HepG2 (cell line): Measurements from ENCODE around the gene ZMYND8.

ENCODE experiments used
- ATF6 ChIP-seq: sonication (generic); formaldehyde crosslinking; conservative IDR thresholded peaks from 2 replicates; pipeline ENCODE4 v1.4.0; 2020; ENCODE audit warnings: missing genetic modification reagents
- CTCF ChIP-seq: sonication (generic); formaldehyde crosslinking; IDR thresholded peaks from 2 replicates; pipeline ENCODE4 v1.5.0; 2020; ENCODE audit warnings: mild to moderate bottlenecking, missing genetic modification reagents, moderate library complexity
- FOXO1 ChIP-seq: sonication (generic); formaldehyde crosslinking; IDR thresholded peaks from 2 replicates; pipeline ENCODE4 v1.4.0; 2020; ENCODE audit warnings: missing genetic modification reagents
- GATAD2A ChIP-seq: IDR thresholded peaks from 2 replicates; pipeline ENCODE4 v1.6.1; 2016
- ISL2 ChIP-seq: sonication (generic); formaldehyde crosslinking; IDR thresholded peaks from 2 replicates; pipeline ENCODE4 v1.5.0; 2020; ENCODE audit warnings: missing genetic modification reagents
- MXI1 ChIP-seq: IDR thresholded peaks from 3 replicates; pipeline ENCODE4 v1.6.1; 2012; ENCODE audit warnings: low read depth, low read length, inconsistent platforms, borderline replicate concordance
- POLR2AphosphoS5 ChIP-seq: IDR thresholded peaks from 2 replicates; pipeline ENCODE4 v1.6.1; 2012; ENCODE audit warnings: low read depth, low read length
- REST ChIP-seq, 2 experiments: IDR thresholded peaks; 2 replicates each; pipeline ENCODE4 v1.6.1; 2011 to 2012; ENCODE audit warnings: low read length in 2 of 2, borderline replicate concordance in 1 of 2, low read depth in 1 of 2, mild to moderate bottlenecking in 1 of 2, moderate library complexity in 1 of 2
- RNF2 ChIP-seq: fragments of 450-650 bp; conservative IDR thresholded peaks from 2 replicates; pipeline ENCODE4 v1.6.1; 2016; ENCODE audit warnings: low read depth
- ZNF275 ChIP-seq: sonication (generic); formaldehyde crosslinking; IDR thresholded peaks from 2 replicates; pipeline ENCODE4 v1.8.0; 2022; ENCODE audit warnings: missing genetic modification reagents, mild to moderate bottlenecking, inconsistent platforms, borderline replicate concordance
- ZNF546 ChIP-seq: sonication (generic); formaldehyde crosslinking; conservative IDR thresholded peaks from 2 replicates; pipeline ENCODE4 v1.8.1; 2023; ENCODE audit warnings: mild to moderate bottlenecking, missing genetic modification reagents
- ZNF7 ChIP-seq: IDR thresholded peaks from 2 replicates; pipeline ENCODE4 v1.6.1; 2016; ENCODE audit warnings: missing biosample characterization, missing genetic modification reagents
- ZNF740 ChIP-seq: sonication (generic); formaldehyde crosslinking; IDR thresholded peaks from 2 replicates; pipeline ENCODE4 v1.4.0; 2020; ENCODE audit warnings: missing genetic modification reagents

DNA sequence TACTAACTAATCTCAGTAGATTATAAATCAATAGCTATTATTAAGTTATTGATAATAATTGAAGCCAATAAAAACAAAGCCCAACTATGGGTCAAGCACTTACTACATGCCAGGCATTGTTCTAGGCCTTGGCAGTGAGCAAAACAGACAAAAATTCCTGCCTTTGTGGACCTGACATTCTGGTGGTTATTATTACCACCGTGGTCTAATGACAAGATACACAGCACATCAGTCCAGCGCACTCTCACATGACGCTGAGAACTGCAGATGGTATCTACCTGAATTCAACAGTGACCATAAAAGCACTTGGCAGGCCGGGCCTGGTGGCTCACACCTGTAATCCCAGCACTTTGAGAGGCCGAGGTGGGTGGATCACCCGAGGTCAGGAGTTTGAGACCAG is 121.4 kb downstream of the ZMYND8 start:
- TF ChIP-seq ZNF546 (CRISPR knock-in tag) (no peak), REST (IDR thresholded peaks at IDR 0.05; ENCODE audit: borderline replicate concordance in 1 of 2, low read depth in 1 of 2, low read length in 2 of 2) (no peak), ATF6 (CRISPR knock-in tag) (no peak), MXI1 (no peak), ZNF275 (CRISPR knock-in tag) (no peak), CTCF (CRISPR knock-in tag) (no peak), ISL2 (CRISPR knock-in tag) (no peak), POLR2AphosphoS5 (no peak), GATAD2A (no peak), ZNF7 (CRISPR knock-in tag) (no peak), ZNF740 (CRISPR knock-in tag) (no peak), FOXO1 (CRISPR knock-in tag) (no peak), RNF2 (no peak)
